ENCODE data around the gene PZP.

- TF ChIP-seq CTCF (optimal IDR thresholded peaks at IDR 0.05 in 1 of 3, IDR thresholded peaks at IDR 0.05 in 1 of 3, conservative IDR thresholded peaks at IDR 0.05 in 1 of 3; ENCODE audit: extremely low read depth in 1 of 3, insufficient read depth in 2 of 3, low read length in 3 of 3) (no peak), EZH2 (IDR thresholded peaks at IDR 0.05; ENCODE audit: low read length) (no peak)
Observed at GRCh38 chr12:9147461-9147860, 60.7 kb downstream of the PZP start.
